HG03457 (cell line): ENCODE results near the gene FLYWCH2.

Source experiments
- ATAC-seq: cut with Tn5 transposase; IDR thresholded peaks from one replicate; pipeline ENCODE4 v1.9.1; 2021; ENCODE audit warnings: moderate number of reproducible peaks; ENCODE audit not compliant: unreplicated experiment

FLYWCH2 gene

GRCh38 chr16:2853531-2854073 is 29.4 kb upstream of the FLYWCH2 start:
- no peak for ATAC-seq

GRCh38 chr16:2854700-2855309 is 28.2 kb upstream of the FLYWCH2 start:
- no peak for ATAC-seq

- no peak for ATAC-seq
These were observed 27.5 kb upstream of the FLYWCH2 start for GRCh38 chr16:2855536-2855935.

DNA sequence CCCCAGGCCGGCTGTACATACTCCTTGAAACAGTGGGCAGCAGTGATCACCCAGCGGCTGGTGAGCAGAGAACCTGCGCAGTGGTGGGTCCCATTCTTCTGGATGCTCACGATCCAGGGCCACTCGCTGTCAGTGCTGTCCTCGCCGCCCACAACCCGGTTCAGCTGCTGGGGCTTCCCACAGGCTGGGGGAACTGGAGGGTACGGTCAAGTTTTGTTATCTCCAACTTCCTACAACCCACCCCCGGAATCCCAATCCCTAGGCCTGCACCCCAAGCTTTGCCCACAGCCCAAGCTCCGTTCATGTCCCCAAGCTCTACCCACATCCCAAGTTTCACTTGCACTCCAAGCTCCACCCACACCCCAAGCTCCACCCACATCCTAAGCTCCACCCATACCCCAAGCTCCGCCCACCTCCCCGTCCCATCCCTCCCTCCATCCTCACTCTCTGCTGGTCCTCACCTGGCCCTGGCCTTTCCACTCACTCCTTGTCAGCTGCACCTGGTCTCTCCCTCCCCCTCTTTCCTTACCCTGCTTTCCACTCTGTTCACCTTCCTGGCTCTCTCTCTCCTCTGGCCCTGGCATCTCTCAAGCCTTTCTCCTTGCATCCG is 26.8 kb upstream of the FLYWCH2 start:
- ATAC-seq: no peak

- ATAC-seq: no peak
These were observed 26.1 kb upstream of the FLYWCH2 start for GRCh38 chr16:2856686-2857450.

- ATAC-seq: no peak
These were observed 25.4 kb upstream of the FLYWCH2 start, which contains the start of gene PRSS22 for GRCh38 chr16:2857451-2858244. TSS of gene PRSS22 (minus strand) at chr16:2858170. CDS start at chr16:2858104, 66 bp downstream.

DNA sequence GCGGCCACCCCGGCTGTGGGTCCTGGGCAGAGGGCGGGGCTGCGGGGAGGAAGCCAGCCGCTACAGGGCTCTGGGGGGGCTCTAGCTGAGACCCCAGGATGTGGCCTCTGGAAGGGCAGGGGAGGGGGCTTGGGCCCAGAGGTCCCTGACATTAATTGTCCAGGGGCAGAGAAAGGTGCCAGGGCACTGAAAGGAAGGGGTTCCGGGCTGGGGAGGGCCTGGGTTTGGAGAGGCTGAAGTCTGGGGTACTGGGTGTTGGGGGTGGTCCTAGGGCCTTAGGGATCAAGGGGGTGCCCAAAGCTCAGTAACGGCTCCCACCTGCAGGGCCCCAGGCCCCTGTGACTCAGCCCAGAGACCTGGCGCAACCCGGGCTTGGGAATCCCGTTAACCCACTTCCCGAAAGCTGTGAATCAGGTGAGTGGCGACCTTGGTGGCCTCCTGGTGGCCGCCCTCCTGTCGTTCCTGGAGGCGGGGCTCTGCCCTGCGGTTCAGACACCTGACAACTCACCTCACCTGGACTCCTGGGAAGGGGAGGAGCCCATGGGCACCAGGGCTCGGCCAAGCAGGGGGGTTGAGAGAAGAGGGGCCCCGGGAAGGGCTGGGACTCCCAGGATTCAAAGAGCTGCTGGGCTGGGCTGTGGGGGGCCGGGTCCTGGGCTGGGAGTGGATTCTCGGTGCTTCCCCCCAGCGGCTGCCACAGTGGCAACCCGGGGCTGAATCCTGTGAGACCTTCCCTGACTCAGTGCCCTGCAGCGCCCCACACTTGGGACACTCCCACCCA is 24.6 kb upstream of the FLYWCH2 start:
- no peak for ATAC-seq

DNA sequence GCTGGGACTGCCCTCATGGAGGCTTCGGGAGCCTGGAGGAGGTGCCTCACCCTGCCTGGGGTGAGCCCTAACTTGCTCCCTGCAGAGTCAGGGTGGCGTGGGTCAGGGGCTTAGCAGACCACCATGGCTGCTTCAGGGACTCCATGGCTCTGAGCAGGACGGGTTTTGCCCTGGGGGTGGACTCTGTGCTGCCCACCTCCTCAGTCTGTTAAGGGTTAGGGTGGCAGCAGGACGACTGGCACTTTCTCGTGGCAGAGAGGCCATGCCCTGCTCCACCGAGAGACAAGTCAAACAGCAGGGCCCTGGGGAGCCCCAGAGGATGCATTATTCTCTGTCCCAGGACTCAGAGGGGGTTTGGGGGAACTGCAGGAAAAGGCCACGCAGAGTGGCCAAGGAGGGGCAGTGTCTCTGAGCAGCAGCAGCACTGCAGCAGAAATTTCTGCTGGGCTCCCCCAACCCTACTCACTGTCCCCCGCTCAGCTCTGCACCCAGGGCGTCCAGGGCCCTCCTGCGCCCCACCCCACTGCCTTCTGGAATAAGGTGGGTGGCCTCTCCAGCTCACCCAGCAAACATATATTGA is 23.2 kb upstream of the FLYWCH2 start:
- ATAC-seq: no peak

DNA sequence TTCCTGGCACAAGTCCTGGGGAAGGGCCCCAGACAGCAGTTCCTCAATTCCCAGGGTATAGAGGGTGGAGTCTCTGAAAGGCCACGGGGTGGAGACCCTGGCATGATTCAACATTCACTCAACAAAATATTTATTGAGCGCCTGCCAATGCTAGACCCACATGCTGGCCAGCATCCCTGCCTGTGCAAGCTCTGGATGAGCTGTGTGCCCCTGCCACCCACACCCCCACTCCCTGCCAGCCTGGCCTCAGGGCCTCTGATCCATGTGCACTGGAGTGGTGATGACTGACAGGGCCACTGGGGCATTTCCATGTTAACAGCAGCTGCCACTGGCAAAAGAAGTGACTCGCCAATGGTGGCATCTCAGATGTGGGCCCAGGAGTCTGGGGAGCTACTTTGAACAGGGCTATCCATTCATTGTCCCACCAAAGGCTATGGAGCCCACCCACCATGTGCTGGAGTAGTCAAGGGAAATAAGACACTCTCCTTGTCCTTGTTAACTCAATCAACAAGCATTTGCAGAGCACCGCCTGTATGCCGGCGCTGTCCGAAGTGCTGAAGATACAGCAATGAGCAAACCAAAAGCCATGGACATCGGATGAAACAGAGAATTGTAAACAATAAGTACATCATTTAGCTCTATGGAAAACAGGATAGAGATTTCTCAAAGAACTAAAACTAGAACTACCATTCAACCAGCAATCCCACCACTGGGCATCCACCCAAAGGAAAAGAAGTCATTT is 22.0 kb upstream of the FLYWCH2 start:
- no peak for ATAC-seq

- no peak for ATAC-seq
These were observed 17.4 kb upstream of the FLYWCH2 start for GRCh38 chr16:2865651-2866050.

DNA sequence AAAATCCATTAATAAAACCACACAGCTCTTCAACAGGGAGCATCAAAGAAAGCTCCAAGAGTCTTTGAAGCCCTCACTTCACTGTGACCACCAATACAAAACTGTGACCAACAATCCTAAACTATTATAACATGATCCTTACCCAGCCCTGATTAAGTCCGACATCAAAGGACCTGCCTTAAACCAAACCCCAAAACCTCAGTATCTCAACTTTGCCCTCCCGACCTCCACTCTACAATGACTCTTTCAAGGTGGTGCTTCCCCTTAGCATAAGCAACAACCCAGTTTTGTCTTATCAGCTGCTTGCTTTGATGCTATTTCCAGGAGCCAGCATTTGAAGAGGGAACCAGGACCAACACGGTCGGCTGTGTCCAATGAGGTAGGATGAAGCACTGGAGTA is 16.6 kb upstream of the FLYWCH2 start:
- no peak for ATAC-seq

DNA sequence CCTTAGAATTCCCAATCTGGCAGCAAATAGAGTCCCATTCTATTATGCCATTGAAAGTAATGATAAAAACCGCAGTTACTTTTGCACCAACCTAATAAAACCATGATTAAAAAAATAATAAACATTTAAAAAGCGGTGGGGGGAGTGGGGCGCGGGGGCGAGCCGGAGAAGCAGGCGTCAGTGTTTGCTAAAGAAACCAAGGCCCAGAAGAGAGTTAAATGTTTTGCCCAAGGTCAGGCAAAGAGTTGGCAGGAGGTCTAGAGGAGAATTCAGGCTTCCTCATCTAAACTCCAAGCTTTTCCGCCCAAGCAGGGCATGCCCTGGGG is 15.4 kb upstream of the FLYWCH2 start:
- peak; percentile 10 for ATAC-seq

GRCh38 chr16:2867987-2868789 is 14.8 kb upstream of the FLYWCH2 start:
- peak; percentile 64 for ATAC-seq

DNA sequence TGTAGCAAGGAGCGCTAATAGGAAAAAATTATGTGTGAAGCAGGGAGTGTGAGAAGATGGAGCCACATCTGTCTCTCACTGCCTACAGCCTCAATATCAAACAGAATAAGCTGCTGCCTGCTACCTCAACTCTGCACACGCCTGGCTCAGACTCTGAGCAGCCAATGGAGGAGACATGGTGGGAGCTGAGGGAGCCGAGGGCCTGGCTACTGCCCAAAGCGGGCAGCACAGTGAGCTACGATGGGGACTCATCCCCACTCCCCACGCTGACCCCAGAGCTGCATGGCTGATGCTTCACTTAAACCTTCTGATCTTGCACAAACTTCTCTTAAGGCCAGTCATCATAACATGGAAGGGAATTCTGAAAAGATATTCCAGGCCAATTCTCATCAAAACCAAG is 11.1 kb upstream of the FLYWCH2 start:
- no peak for ATAC-seq

GRCh38 chr16:2874032-2874911 is 8.7 kb upstream of the FLYWCH2 start:
- ATAC-seq: no peak

- ATAC-seq: peak; percentile 78
These were observed 8.1 kb upstream of the FLYWCH2 start for GRCh38 chr16:2874912-2875362.

- ATAC-seq: no peak
These were observed 3.0 kb upstream of the FLYWCH2 start for GRCh38 chr16:2879854-2880508.
